ENCODE measurements around the gene ZNF93.
"Not testable (repeated sequence)": the region's sequence is repeated elsewhere in the genome, so short reads cannot be mapped to it uniquely, and the experiment has no call there.

ZNF93 gene

GRCh38 chr19:19914596-19914995 lies 13.8 kb downstream of the ZNF93 start:
- TF ChIP-seq CTCF (IDR thresholded peaks at IDR 0.05; ENCODE audit: extremely low read depth, missing control alignments) = no peak
- no peak for DNase-seq (ENCODE audit: low spot score)

GRCh38 chr19:19930417-19930816 lies 29.7 kb downstream of the ZNF93 start:
- DNase-seq (ENCODE audit: low spot score) = not testable (repeated sequence)

DNA sequence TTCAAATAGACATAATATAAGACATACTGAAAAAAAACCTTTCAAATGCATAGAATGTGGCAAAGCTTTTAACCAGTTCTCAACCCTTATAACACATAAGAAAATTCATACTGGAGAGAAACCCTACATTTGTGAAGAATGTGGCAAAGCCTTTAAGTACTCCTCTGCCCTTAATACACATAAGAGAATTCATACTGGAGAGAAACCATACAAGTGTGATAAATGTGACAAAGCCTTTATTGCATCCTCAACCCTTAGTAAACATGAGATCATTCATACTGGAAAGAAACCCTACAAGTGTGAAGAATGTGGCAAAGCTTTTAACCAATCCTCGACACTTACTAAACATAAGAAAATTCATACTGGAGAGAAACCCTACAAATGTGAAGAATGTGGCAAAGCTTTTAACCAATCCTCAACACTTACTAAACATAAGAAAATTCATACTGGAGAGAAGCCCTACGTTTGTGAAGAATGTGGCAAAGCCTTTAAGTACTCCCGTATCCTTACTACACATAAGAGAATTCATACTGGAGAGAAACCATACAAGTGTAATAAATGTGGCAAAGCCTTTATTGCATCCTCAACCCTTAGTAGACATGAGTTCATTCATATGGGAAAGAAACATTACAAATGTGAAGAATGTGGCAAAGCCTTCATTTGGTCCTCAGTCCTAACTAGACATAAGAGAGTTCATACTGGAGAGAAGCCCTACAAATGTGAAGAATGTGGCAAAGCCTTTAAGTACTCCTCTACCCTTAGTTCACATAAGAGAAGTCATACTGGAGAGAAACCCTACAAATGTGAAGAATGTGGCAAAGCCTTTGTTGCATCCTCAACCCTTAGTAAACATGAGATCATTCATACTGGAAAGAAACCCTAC lies 32.9 kb downstream of the ZNF93 start:
- DNase-seq (ENCODE audit: low spot score) = not testable (repeated sequence)

GRCh38 chr19:19937403-19937802 lies 36.7 kb downstream of the ZNF93 start:
- no peak for DNase-seq (ENCODE audit: low spot score)

GRCh38 chr19:19938449-19938848 lies 37.7 kb downstream of the ZNF93 start:
- DNase-seq (ENCODE audit: low spot score) = no peak
- no peak for TF ChIP-seq CTCF (IDR thresholded peaks at IDR 0.05; ENCODE audit: extremely low read depth, missing control alignments)

More at GRCh38 chr19:19937403-19937802, 36.7 kb downstream of the ZNF93 start:
- TF ChIP-seq CTCF (IDR thresholded peaks at IDR 0.05; ENCODE audit: extremely low read depth, missing control alignments) = no peak

- no peak for TF ChIP-seq CTCF (IDR thresholded peaks at IDR 0.05; ENCODE audit: extremely low read depth, missing control alignments)
- no peak for DNase-seq (ENCODE audit: low spot score)
Measured at GRCh38 chr19:19943848-19944582, 43.3 kb downstream of the ZNF93 start.

- TF ChIP-seq CTCF (IDR thresholded peaks at IDR 0.05; ENCODE audit: extremely low read depth, missing control alignments) = no peak
- no peak for DNase-seq (ENCODE audit: low spot score)
Measured at GRCh38 chr19:19944583-19944880, 43.8 kb downstream of the ZNF93 start.

- no peak for DNase-seq (ENCODE audit: low spot score)
- TF ChIP-seq CTCF (IDR thresholded peaks at IDR 0.05; ENCODE audit: extremely low read depth, missing control alignments) = no peak
Measured at GRCh38 chr19:19946226-19946625, 45.5 kb downstream of the ZNF93 start.
